IPS-15b (cell line): ENCODE measurements around the gene NDST4.
"Not testable (repeated sequence)": the region's sequence is repeated elsewhere in the genome, so short reads cannot be mapped to it uniquely, and the experiment has no call there.

Experiments used
- H3K27me3 ChIP-seq: one replicate; pipeline ENCODE4 v1.6.1; 2013; ENCODE audit warnings: low read length; ENCODE audit not compliant: control insufficient read depth, insufficient read depth
- H3K36me3 ChIP-seq: one replicate; pipeline ENCODE4 v1.6.1; 2013; ENCODE audit warnings: low read length; ENCODE audit not compliant: control insufficient read depth, insufficient read depth
- H3K4me1 ChIP-seq: one replicate; pipeline ENCODE4 v1.6.1; 2013; ENCODE audit warnings: mild to moderate bottlenecking, low read length; ENCODE audit not compliant: control insufficient read depth, insufficient read depth
- H3K4me3 ChIP-seq: one replicate; pipeline ENCODE4 v1.5.1; 2013; ENCODE audit warnings: low read depth, low read length
- H3K9ac ChIP-seq: one replicate; pipeline ENCODE4 v1.6.1; 2013; ENCODE audit warnings: low read depth, mild to moderate bottlenecking, low read length
- H3K9me3 ChIP-seq: one replicate; pipeline ENCODE4 v1.6.1; 2013; ENCODE audit warnings: mild to moderate bottlenecking, low read length; ENCODE audit not compliant: control insufficient read depth, insufficient read depth

NDST4 gene

DNA sequence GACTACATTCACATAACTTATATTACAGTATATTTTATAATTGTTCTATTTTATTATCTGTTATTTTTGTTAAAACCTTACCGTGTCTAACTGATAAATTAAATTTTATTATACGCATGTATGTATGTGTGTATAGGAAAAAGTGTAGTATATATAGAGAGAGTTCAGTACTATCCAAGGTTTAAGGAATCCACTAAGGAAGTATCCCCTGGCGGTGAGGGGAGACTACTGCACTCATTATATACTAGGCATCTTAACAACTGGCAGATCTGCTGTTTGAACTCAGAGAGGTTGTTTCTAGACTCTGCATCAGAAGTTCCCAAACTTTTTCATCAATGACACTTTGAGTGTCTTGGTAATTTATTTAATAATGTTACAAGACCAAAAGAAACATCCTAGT is 70.9 kb downstream of the NDST4 start:
- Histone ChIP-seq H3K4me1 (no peaks in the 10 kb centered on the region), H3K9ac (no peak overlapping the region), H3K36me3 (no peaks in the 10 kb centered on the region), H3K9me3 (no peaks in the 10 kb centered on the region), H3K4me3 (no peak overlapping the region), H3K27me3 (no peaks in the 10 kb centered on the region)

DNA sequence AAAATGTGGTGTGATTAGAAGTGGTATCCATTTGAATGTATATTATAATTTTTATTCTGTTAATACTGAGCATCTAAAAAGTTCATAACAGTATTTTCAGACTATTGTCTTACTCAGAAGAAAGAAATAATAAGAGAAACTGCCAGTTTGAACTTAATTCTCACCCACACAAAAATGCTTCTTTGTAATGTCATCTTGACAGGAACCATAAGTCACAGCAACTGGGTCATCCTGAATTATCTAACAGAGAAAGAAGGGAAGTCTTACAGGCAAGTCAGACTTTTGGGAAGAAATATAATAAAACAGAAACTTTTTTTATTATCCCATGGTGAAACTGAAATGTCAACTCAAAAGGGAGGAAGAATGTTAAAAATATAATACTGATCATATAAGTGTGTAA is 83.1 kb downstream of the NDST4 start:
- Histone ChIP-seq H3K9ac (no peak overlapping the region), H3K4me1 (no peaks in the 10 kb centered on the region), H3K4me3 (no peak overlapping the region), H3K27me3 (no peaks in the 10 kb centered on the region), H3K9me3 (no peaks in the 10 kb centered on the region), H3K36me3 (no peaks in the 10 kb centered on the region)

DNA sequence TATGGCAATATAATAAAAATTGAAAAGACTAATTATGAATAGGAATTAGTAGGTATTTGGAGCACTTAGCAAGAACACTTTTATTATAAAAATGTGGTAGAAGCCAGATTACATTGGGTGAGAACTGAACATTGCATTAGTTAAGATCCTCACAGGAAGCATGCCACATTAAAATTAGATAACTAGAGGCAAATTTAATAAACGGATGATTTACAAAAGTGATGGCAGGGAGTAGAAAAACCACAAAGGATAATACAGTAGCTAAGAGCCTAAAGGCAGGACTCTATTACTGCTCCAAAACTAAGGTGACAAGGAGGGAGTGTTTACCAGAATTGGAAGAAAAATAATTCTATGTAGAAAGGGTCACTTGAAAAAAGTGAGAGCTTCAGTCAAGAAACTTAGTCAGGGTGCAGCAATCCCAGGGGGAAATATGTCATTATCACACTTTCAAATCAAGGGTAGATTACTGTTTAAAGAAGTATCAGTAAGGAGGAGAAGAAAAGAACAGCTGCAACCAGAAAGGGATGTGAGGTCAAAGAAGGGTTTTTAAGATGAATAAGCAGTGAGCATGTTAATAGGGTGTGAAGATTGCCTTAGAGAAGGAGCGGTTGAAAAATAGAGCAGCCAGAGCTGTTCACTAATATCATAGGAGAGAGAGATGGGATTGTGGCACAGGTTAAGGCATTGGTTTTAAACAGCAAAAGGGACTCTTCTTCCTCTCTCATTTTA is 84.6 kb downstream of the NDST4 start:
- Histone ChIP-seq H3K27me3 (no peaks in the 10 kb centered on the region), H3K36me3 (no peaks in the 10 kb centered on the region), H3K4me1 (no peaks in the 10 kb centered on the region), H3K4me3 (no peak overlapping the region), H3K9ac (no peak overlapping the region), H3K9me3 (no peaks in the 10 kb centered on the region)

DNA sequence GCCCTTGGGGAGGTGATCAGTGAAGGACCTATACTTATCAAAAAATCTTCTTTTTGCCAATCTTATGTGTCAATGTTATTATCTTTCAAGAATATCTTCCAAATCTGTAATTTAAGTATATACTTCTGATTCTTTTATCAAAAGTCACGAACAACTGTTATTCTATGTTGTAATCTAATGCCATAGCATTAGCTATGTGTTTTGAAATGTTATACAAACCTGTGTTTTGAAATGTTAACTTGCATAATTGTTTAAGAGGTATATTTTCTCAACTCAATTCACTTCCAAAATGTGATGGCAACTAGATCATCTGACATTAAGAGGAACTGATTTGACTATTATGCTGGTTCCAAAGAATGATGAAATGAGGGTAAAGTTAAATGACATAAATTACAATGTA is 113.5 kb downstream of the NDST4 start:
- H3K27me3 ChIP-seq, result no peaks in the 10 kb centered on the region
- H3K4me3 ChIP-seq, result no peak overlapping the region
- no peaks in the 10 kb centered on the region for H3K9me3 ChIP-seq
- no peaks in the 10 kb centered on the region for H3K4me1 ChIP-seq
- no peak overlapping the region for H3K9ac ChIP-seq
- no peaks in the 10 kb centered on the region for H3K36me3 ChIP-seq

DNA sequence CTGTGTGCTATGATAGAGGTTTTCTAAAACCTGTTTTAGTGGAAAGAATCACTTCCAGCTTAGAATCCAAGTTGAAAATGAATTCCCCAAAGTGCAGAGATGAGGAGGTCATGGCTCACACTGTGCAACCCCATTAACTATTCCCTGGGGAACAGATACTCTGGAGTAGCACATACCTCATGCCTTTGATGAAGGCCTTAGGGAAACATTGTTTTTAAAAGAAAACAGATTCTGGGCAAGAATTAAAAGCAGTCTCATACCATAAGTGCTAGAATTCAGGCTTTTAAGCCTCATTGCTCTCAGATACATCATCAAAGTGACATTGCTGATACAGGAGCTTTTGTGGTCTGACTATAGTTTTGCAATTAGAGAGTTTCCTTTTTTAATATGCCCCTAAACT is 115.1 kb downstream of the NDST4 start:
- H3K4me3 ChIP-seq, result no peak overlapping the region

DNA sequence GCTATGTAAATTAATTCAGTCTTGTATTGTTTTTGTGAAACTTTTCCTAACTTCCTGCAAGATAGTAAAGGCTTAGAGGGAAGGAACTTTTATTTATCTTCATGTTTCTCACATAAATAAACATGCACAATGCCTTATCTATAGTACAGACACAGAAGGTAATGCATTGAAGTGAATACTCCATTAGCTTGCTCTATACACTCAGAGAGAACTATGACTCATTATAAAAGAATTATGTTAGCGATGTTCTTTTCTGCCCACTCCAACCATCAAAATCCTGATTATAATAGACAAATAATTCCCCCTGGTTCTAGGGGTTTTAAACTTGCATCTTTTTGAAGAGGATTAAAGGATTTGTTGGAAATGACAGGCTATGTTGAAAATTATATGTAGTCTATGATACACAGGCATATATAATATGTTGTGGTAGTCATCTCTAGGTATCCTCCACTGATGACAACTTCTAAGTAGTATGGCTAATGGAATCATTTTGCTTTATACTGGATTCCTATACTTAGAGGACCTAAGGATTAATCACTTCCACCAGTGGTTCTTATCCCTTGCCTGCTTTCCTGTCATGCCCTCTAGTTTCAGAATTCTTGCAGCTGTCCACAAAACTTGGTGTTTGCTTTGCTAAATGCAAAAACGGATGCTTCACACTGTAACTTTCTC is 115.7 kb downstream of the NDST4 start:
- Histone ChIP-seq H3K4me1 (no peaks in the 10 kb centered on the region), H3K36me3 (no peaks in the 10 kb centered on the region), H3K9ac (no peak overlapping the region), H3K27me3 (no peaks in the 10 kb centered on the region), H3K4me3 (no peak overlapping the region), H3K9me3 (no peaks in the 10 kb centered on the region)

More for the DNA sequence above, 115.1 kb downstream of the NDST4 start:
- Histone ChIP-seq H3K27me3 (no peaks in the 10 kb centered on the region), H3K4me1 (no peaks in the 10 kb centered on the region), H3K9ac (no peak overlapping the region), H3K9me3 (no peaks in the 10 kb centered on the region), H3K36me3 (no peaks in the 10 kb centered on the region)

DNA sequence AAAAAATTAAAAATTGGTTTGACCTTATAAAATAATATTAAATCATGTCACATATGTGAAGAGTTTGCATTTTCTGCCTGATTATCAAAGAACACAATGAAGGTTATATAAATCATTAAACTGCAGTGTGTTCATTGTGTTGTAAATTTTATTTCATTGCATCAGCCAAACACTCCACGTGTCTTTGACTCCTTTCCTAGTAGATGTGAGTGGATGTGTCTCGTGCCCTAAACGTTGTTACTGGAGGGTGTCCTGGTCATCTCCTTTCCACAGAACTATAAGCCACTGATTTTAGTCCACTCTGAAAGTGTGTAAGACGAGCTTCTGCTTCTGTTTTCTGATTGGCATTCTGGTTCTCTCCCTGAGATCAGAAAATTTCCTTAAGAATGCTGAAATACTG is 127.3 kb downstream of the NDST4 start:
- Histone ChIP-seq H3K27me3 (no peaks in the 10 kb centered on the region), H3K4me1 (no peaks in the 10 kb centered on the region), H3K9me3 (no peaks in the 10 kb centered on the region), H3K9ac (no peak overlapping the region), H3K36me3 (no peaks in the 10 kb centered on the region), H3K4me3 (no peak overlapping the region)

DNA sequence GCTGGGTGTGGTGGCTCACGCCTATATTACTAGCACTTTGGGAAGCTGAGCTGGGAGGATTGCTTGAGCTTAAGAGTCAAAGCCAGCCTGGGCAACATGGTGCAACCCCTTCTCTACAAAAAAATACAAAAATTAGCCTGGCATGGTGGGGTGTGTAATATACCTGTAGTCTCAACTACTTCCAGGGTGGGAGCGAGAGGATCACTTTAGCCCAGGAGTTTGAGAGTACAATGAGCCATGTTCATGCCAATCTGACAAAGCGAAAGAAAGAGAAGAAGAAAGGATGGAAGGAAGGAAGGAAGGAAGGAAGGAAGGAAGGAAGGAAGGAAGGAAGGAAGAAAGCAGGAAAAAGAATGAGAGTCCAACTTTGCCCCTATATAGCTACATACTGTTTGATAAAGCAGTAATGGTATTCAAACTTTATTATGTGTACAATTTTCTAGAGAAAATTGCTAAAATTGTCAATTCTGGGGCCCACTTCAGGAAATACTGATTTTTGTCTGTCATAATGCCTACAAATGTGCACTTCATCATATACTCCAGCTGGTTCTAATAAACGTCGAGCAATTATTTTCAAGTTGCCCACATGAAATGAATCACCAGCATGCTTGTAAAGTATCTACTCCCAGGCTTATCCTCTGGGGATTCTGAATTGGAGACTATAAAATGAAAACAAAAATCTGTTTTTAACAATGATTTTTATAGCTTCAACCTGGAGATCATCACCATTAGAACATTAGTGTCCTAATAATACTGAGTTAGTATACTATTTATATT is 132.3 kb downstream of the NDST4 start:
- H3K4me1 ChIP-seq, result no peaks in the 10 kb centered on the region
- H3K4me3 ChIP-seq, result no peak overlapping the region
- no peak overlapping the region for H3K9ac ChIP-seq
- no peaks in the 10 kb centered on the region for H3K36me3 ChIP-seq
- H3K9me3 ChIP-seq, result no peaks in the 10 kb centered on the region
- H3K27me3 ChIP-seq, result no peaks in the 10 kb centered on the region

DNA sequence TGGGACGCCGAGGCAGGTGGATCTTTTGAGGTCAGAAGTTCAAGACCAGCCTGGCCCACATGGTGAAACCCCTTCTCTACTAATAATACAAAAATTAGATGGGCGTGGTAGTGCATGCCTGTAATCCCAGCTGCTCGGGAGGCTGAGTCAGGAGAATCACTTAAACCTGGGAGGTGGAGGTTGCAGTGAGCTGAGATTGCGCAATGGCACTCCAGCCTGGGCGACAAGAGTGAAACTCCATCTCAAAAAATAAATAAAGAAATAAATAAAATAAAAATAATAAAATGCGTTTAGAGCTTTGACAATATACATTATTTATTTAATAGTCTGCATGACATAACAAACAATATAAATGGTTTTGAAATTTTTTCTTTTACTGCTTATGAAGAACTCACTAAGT is 133.0 kb downstream of the NDST4 start:
- H3K9me3 ChIP-seq, H3K27me3 ChIP-seq, H3K4me3 ChIP-seq, H3K4me1 ChIP-seq, H3K36me3 ChIP-seq, H3K9ac ChIP-seq: not testable (repeated sequence)

DNA sequence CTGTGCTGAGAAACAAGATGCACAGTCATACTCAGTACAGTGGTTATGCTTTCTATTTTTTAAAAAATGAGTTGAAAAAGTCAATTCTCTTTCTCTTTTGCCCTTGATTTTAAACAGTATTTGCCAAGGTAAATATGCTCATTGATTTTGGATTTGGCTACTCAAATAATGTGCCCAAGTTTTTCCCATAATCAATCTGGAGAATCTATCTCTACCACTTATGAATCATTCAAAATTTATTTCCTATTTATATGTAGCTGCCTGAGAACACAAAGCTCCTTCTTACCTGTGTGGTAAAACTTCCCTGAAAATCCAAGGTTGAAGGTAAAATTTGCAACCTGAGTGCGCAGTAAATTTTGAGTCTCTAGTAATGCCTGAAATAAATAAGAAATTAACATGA is 136.5 kb downstream of the NDST4 start:
- Histone ChIP-seq H3K4me3 (no peak overlapping the region), H3K27me3 (no peaks in the 10 kb centered on the region), H3K9ac (no peak overlapping the region), H3K36me3 (no peaks in the 10 kb centered on the region), H3K9me3 (no peaks in the 10 kb centered on the region), H3K4me1 (no peaks in the 10 kb centered on the region)

DNA sequence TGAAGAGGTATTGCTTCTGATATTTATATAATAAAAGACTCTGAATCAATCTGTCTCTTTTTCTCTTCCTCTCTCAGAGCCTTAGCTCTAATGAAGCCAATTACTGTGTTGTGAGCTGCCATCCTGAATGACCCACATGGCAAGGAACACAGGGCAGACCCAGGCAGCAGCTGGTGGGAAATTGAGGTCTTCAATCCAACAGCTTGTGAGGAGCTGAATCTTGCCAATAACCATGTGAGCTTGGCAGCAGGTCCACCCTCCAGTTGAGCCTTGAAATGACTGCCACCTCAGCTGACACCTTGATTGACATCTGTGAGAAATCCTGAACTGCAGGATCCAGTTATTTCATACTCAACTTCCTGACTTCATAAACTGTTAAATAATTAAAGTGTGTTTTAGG is 149.4 kb downstream of the NDST4 start:
- no peaks in the 10 kb centered on the region for H3K9me3 ChIP-seq
- no peaks in the 10 kb centered on the region for H3K36me3 ChIP-seq
- no peak overlapping the region for H3K4me3 ChIP-seq
- H3K4me1 ChIP-seq, result no peaks in the 10 kb centered on the region
- H3K9ac ChIP-seq, result no peak overlapping the region
- H3K27me3 ChIP-seq, result no peaks in the 10 kb centered on the region

DNA sequence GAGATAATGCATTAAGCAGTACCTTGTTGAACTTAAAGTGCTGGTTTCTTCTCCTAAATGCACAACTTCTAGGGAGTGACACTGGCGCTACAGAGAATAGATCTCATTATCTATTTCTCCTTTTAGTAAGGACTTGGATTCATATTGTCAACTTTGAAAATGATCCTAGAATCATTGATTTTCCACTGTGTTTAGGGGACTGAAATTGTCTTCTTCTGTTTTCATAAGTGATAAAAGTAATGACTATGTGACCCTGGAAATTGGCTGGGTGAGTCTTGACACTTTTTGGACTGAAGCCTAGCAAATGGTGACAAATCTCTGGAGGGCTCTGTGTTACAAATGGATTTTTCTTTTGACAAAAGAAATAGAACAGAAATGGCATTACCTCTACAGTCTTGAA is 167.8 kb downstream of the NDST4 start:
- no peaks in the 10 kb centered on the region for H3K4me1 ChIP-seq
- H3K27me3 ChIP-seq, result no peaks in the 10 kb centered on the region
- H3K9ac ChIP-seq, result no peak overlapping the region
- H3K9me3 ChIP-seq, result no peaks in the 10 kb centered on the region
- H3K36me3 ChIP-seq, result no peaks in the 10 kb centered on the region
- H3K4me3 ChIP-seq, result no peak overlapping the region
